ENCODE data around the gene TECPR1.
A peak's percentile ranks its signal among the peaks of the same experiment; 100 is the strongest.

The TECPR1 gene

GRCh38 chr7:98294798-98295382 is 42.9 kb upstream of the TECPR1 start:
- TF ChIP-seq CTCF (conservative IDR thresholded peaks at IDR 0.05; ENCODE audit: low read depth): peak; percentile 82
- CTCF ChIA-PET: interaction anchor here (0.6 to 1.4 kb wide), 9 partner anchors 9 to 546 kb away, joined by 3 to 7 read pairs (median 4); partner anchors contain the start of gene BAIAP2L1
- peak; percentile 74 for DNase-seq (ENCODE audit: low spot score)
- POLR2A ChIA-PET (ENCODE audit: low non-redundant PET): no interaction called here
- H3K27ac ChIP-seq: peak overlapping the region; percentile 68

GRCh38 chr7:98294326-98294725 is 42.3 kb upstream of the TECPR1 start:
- peak overlapping the region; percentile 68 for H3K27ac ChIP-seq
- TF ChIP-seq CTCF (conservative IDR thresholded peaks at IDR 0.05; ENCODE audit: low read depth): no peak
- POLR2A ChIA-PET (ENCODE audit: low non-redundant PET): no interaction called here
- CTCF ChIA-PET: interaction anchor here (0.6 to 1.1 kb wide), 9 partner anchors 8 to 547 kb away, joined by 3 to 7 read pairs (median 3); partner anchors contain the start of gene BAIAP2L1
- DNase-seq (ENCODE audit: low spot score): no peak

GRCh38 chr7:98293746-98294145 is 41.7 kb upstream of the TECPR1 start:
- CTCF ChIA-PET: interaction anchor here (0.7 to 1.1 kb wide), 3 partner anchors 77 to 548 kb away, joined by 3 to 7 read pairs (median 3); partner anchors contain the start of gene BAIAP2L1
- peak overlapping the region; percentile 68 for H3K27ac ChIP-seq
- POLR2A ChIA-PET (ENCODE audit: low non-redundant PET): no interaction called here

GRCh38 chr7:98293265-98293664 is 41.2 kb upstream of the TECPR1 start:
- ChIA-PET POLR2A (ENCODE audit: low non-redundant PET) (no interaction called here), CTCF (no interaction called here)
- DNase-seq (ENCODE audit: low spot score): no peak
- H3K27ac ChIP-seq: peak overlapping the region; percentile 68
- no peak for TF ChIP-seq CTCF (conservative IDR thresholded peaks at IDR 0.05; ENCODE audit: low read depth)

More at GRCh38 chr7:98293746-98294145, 41.7 kb upstream of the TECPR1 start:
- TF ChIP-seq CTCF (conservative IDR thresholded peaks at IDR 0.05; ENCODE audit: low read depth): no peak
- DNase-seq (ENCODE audit: low spot score): no peak

- peak; percentile 15; the same call in 1 of the 2 replicates for TF ChIP-seq CTCF (conservative IDR thresholded peaks at IDR 0.05; ENCODE audit: low read depth)
- POLR2A ChIA-PET (ENCODE audit: low non-redundant PET): interaction anchor here (0.6 kb wide), 1 partner anchor 94 kb away, joined by 3 read pairs; no protein-coding TSS in a partner anchor
- CTCF ChIA-PET: no interaction called here
- peak overlapping the region; percentile 97 for H3K27ac ChIP-seq
- no peak for DNase-seq (ENCODE audit: low spot score)
These were observed 39.7 kb upstream of the TECPR1 start for GRCh38 chr7:98291717-98292116.

GRCh38 chr7:98289333-98289875 is 37.4 kb upstream of the TECPR1 start:
- CTCF ChIA-PET: no interaction called here
- DNase-seq (ENCODE audit: low spot score): no peak
- TF ChIP-seq CTCF (conservative IDR thresholded peaks at IDR 0.05; ENCODE audit: low read depth): no peak
- peak overlapping the region; percentile 97 for H3K27ac ChIP-seq
- POLR2A ChIA-PET (ENCODE audit: low non-redundant PET): no interaction called here
